ENCODE measurements around the gene PMEL.
"Not testable (repeated sequence)": the region's sequence is repeated elsewhere in the genome, so short reads cannot be mapped to it uniquely, and the experiment has no call there.

The PMEL gene

GRCh38 chr12:55982319-55982936, 16.6 kb upstream of the PMEL start:
- peak; percentile 72 to 88 for DNase-seq

GRCh38 chr12:55981882-55982281, 16.0 kb upstream of the PMEL start:
- not testable (repeated sequence) for DNase-seq

GRCh38 chr12:55979069-55979468, 13.2 kb upstream of the PMEL start:
- DNase-seq, result no peak

GRCh38 chr12:55978393-55978792, 12.6 kb upstream of the PMEL start:
- no peak for DNase-seq

- peak; percentile 43 to 49 for DNase-seq
Observed at GRCh38 chr12:55974308-55974730, 8.5 kb upstream of the PMEL start.

- DNase-seq, result peak; percentile 100
Observed at GRCh38 chr12:55973599-55974307, 7.9 kb upstream of the PMEL start, which contains the start of gene RAB5B. Gene RAB5B, plus strand, starts transcription at chr12:55974078. Its CDS starts 12,883 bp downstream, at chr12:55986961.

GRCh38 chr12:55972911-55973598, 7.2 kb upstream of the PMEL start:
- no peak for DNase-seq

GRCh38 chr12:55972456-55972855, 6.6 kb upstream of the PMEL start:
- no peak for DNase-seq

- DNase-seq, result no peak
Observed at GRCh38 chr12:55972042-55972441, 6.2 kb upstream of the PMEL start.

- no peak for DNase-seq
Observed at GRCh38 chr12:55970775-55971174, 4.9 kb upstream of the PMEL start.

- no peak for DNase-seq
Observed at GRCh38 chr12:55969356-55969755, 3.5 kb upstream of the PMEL start.

- peak; percentile 73 to 92 for DNase-seq
Observed at GRCh38 chr12:55966408-55967281, 803 bp upstream of the PMEL start, which contains the start of gene CDK2. Gene CDK2, plus strand, starts transcription at chr12:55966830. Its CDS starts 179 bp downstream, at chr12:55967009.

- DNase-seq, result no peak
Observed at GRCh38 chr12:55965240-55965639, 602 bp downstream of the PMEL start.

GRCh38 chr12:55963760-55964159, 2.1 kb downstream of the PMEL start:
- DNase-seq, result no peak

- no peak for DNase-seq
Observed at GRCh38 chr12:55957106-55957859, 8.6 kb downstream of the PMEL start.

- no peak for DNase-seq
Observed at GRCh38 chr12:55955800-55956508, 9.9 kb downstream of the PMEL start.

- DNase-seq, result no peak
Observed at GRCh38 chr12:55955344-55955743, 10.5 kb downstream of the PMEL start.

GRCh38 chr12:55946553-55946952, 19.3 kb downstream of the PMEL start:
- no peak for DNase-seq

- DNase-seq, result no peak
Observed at GRCh38 chr12:55942577-55943136, 23.2 kb downstream of the PMEL start.

GRCh38 chr12:55942055-55942454, 23.8 kb downstream of the PMEL start:
- no peak for DNase-seq

All from inflammatory macrophage treated with lipopolysaccharide for 1 hour (primary cell).